HL-60 (cell line): Measurements from ENCODE around the gene SH2D3A.

Experiments used
- DNase-seq, 2 experiments: peaks; one replicate each; pipeline ENCODE4 v3.0.0-alpha.2; 2010 to 2020; ENCODE audit warnings: low read depth in 1 of 2, low spot score in 1 of 2
- H3K27ac ChIP-seq: fragments of 250-450 bp; sonication (Bioruptor Pico); replicated peaks from 2 replicates; pipeline ENCODE4 v1.5.1; 2020; ENCODE audit warnings: mild to moderate bottlenecking, moderate library complexity
- H3K27me3 ChIP-seq: fragments of 250-450 bp; sonication (Bioruptor Pico); 2 replicates; pipeline ENCODE4 v1.5.1; 2021; ENCODE audit warnings: mild to moderate bottlenecking, moderate library complexity; ENCODE audit not compliant: insufficient read depth, poor library complexity, severe bottlenecking
- H3K4me3 ChIP-seq: replicated peaks from 2 replicates; pipeline ENCODE4 v1.5.1; 2011; ENCODE audit warnings: mild to moderate bottlenecking, control low read depth, low read length; ENCODE audit not compliant: insufficient read depth
- CTCF ChIP-seq: IDR thresholded peaks from one replicate; pipeline ENCODE4 v1.5.1; 2011; ENCODE audit warnings: low read length, control low read depth, inconsistent platforms; ENCODE audit not compliant: insufficient read depth
- GABPA ChIP-seq: IDR thresholded peaks from 2 replicates; pipeline ENCODE4 v1.6.1; 2012; ENCODE audit warnings: low read depth
- POLR2AphosphoS5 ChIP-seq: IDR thresholded peaks from 2 replicates; pipeline ENCODE4 v1.6.1; 2012; ENCODE audit warnings: low read depth
- SPI1 ChIP-seq: IDR thresholded peaks from 2 replicates; pipeline ENCODE4 v1.6.1; 2012; ENCODE audit warnings: low read depth, mild to moderate bottlenecking, borderline replicate concordance
- long read RNA-seq: library from polyadenylated mRNA; unstranded; transcript quantifications from one replicate; pipeline ENCODE4 v2.0.0, GENCODE V29; 2020
- TF ChIP-seq, protein P1 (sequence below): IDR thresholded peaks from 2 replicates; pipeline ENCODE4 v1.6.1; 2012; ENCODE audit warnings: low read depth; ENCODE audit not compliant: insufficient replicate concordance

Gene SH2D3A
- long read RNA-seq, partial matches to known transcripts = 2 of 2 reads
- long read RNA-seq, other reads (novel, unspliced or antisense) = 0 of 2 reads

- no peaks in the 10 kb centered on the region for H3K27me3 ChIP-seq
- DNase-seq = peak; percentile 77 to 81
- no peak within 1 kb of the TSS for H3K27ac ChIP-seq
- TF ChIP-seq SPI1 (no peak), CTCF (no peak)
- H3K4me3 ChIP-seq = peak within 1 kb of the TSS; percentile 56
Measured at GRCh38 chr19:6767357-6768235, at the start of gene SH2D3A. SH2D3A (minus strand) TSS chr19:6767435; CDS start chr19:6763748, 3,687 bp downstream.

DNA sequence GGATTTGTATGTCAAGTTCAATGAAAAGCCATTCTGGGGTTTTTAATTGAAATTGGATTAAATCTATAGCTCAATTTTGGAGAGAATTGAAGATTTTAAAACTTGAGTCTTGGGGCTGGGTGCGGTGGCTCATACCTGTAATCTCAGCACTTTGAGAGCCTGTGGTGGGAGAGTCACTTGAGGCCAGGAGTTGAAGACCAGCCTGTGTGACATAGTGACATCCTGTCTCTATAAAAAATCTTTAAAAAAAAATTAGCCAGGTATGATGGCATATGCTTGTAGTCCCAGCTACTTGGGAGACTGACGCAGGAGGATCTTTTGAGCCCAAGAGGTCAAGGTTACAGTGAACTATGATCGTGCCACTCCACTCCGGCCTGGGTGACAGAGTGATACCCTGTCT is 46.4 kb upstream of the SH2D3A start:
- Histone ChIP-seq H3K27me3 (no peaks in the 10 kb centered on the region), H3K27ac (no peak overlapping the region), H3K4me3 (no peak overlapping the region)
- TF ChIP-seq, protein P1, sequence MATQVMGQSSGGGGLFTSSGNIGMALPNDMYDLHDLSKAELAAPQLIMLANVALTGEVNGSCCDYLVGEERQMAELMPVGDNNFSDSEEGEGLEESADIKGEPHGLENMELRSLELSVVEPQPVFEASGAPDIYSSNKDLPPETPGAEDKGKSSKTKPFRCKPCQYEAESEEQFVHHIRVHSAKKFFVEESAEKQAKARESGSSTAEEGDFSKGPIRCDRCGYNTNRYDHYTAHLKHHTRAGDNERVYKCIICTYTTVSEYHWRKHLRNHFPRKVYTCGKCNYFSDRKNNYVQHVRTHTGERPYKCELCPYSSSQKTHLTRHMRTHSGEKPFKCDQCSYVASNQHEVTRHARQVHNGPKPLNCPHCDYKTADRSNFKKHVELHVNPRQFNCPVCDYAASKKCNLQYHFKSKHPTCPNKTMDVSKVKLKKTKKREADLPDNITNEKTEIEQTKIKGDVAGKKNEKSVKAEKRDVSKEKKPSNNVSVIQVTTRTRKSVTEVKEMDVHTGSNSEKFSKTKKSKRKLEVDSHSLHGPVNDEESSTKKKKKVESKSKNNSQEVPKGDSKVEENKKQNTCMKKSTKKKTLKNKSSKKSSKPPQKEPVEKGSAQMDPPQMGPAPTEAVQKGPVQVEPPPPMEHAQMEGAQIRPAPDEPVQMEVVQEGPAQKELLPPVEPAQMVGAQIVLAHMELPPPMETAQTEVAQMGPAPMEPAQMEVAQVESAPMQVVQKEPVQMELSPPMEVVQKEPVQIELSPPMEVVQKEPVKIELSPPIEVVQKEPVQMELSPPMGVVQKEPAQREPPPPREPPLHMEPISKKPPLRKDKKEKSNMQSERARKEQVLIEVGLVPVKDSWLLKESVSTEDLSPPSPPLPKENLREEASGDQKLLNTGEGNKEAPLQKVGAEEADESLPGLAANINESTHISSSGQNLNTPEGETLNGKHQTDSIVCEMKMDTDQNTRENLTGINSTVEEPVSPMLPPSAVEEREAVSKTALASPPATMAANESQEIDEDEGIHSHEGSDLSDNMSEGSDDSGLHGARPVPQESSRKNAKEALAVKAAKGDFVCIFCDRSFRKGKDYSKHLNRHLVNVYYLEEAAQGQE = no peak
- TF ChIP-seq POLR2AphosphoS5 = no peak
- no peak for TF ChIP-seq SPI1
- TF ChIP-seq GABPA = no peak
- no peak for TF ChIP-seq CTCF
- no peak for DNase-seq

DNA sequence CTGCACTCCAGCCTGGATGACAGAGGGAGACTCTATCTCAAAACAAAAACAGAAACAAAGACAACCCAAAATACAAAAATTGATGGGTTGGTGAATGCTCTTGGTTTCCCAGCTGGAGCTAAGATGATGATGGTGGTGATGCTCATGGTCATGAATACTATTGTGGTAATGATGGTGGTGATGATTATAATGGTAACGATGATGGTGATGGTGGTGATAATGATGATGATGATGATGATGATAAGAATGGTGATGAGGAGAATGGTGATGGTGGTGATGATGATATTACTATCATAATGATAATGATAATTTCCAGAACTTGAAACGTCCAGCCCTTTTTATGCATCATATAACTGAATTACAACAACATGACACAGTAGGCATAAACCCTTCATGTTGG is 45.4 kb upstream of the SH2D3A start:
- H3K4me3 ChIP-seq = no peak overlapping the region
- H3K27ac ChIP-seq = no peak overlapping the region
- TF ChIP-seq SPI1 (no peak), POLR2AphosphoS5 (no peak), CTCF (no peak), GABPA (no peak)
- TF ChIP-seq, protein P1 = no peak
- no peaks in the 10 kb centered on the region for H3K27me3 ChIP-seq
- DNase-seq = no peak
